ENCODE data around the gene CLTCL1. TPM values are rescaled to one million over a fixed set of nuclear protein-coding genes. Genes with fewer than 3 reads are reported as not detected.
"Not testable (repeated sequence)": the region's sequence is repeated elsewhere in the genome, so short reads cannot be mapped to it uniquely, and the experiment has no call there.

CLTCL1 gene
- total RNA-seq, 1 donor from 2014 or later = 28.2 TPM

- H3K36me3 ChIP-seq (ENCODE audit: control insufficient read depth, insufficient read depth, low read length) = peaks cover 4% of the 10 kb centered on the region
- no peak overlapping the region for H3K4me3 ChIP-seq (ENCODE audit: low read depth, low read length)
- no peaks in the 10 kb centered on the region for H3K27me3 ChIP-seq (ENCODE audit: control insufficient read depth, insufficient read depth, low read length)
- no peak for TF ChIP-seq CTCF (IDR thresholded peaks at IDR 0.05; ENCODE audit: insufficient read depth, low read length, poor library complexity, severe bottlenecking)
- no peak for DNase-seq (ENCODE audit: low read depth)
Observed at GRCh38 chr22:19206287-19206686, 85.2 kb downstream of the CLTCL1 start.

- Histone ChIP-seq H3K36me3 (ENCODE audit: control insufficient read depth, insufficient read depth, low read length) (peaks cover 2% of the 10 kb centered on the region), H3K4me3 (ENCODE audit: low read depth, low read length) (no peak overlapping the region), H3K27me3 (ENCODE audit: control insufficient read depth, insufficient read depth, low read length) (no peaks in the 10 kb centered on the region)
- no peak for DNase-seq (ENCODE audit: low read depth)
- TF ChIP-seq CTCF (IDR thresholded peaks at IDR 0.05; ENCODE audit: insufficient read depth, low read length, poor library complexity, severe bottlenecking) = no peak
Observed at GRCh38 chr22:19204640-19205039, 86.9 kb downstream of the CLTCL1 start.

GRCh38 chr22:19203834-19204233, 87.7 kb downstream of the CLTCL1 start:
- Histone ChIP-seq H3K4me3 (ENCODE audit: low read depth, low read length) (no peak overlapping the region), H3K27me3 (ENCODE audit: control insufficient read depth, insufficient read depth, low read length) (no peaks in the 10 kb centered on the region), H3K36me3 (ENCODE audit: control insufficient read depth, insufficient read depth, low read length) (no peaks in the 10 kb centered on the region)
- no peak for TF ChIP-seq CTCF (IDR thresholded peaks at IDR 0.05; ENCODE audit: insufficient read depth, low read length, poor library complexity, severe bottlenecking)
- no peak for DNase-seq (ENCODE audit: low read depth)

GRCh38 chr22:19202799-19203186, 88.7 kb downstream of the CLTCL1 start:
- not testable (repeated sequence) for DNase-seq (ENCODE audit: low read depth); H3K4me3 ChIP-seq (ENCODE audit: low read depth, low read length); H3K27me3 ChIP-seq (ENCODE audit: control insufficient read depth, insufficient read depth, low read length); H3K36me3 ChIP-seq (ENCODE audit: control insufficient read depth, insufficient read depth, low read length)

GRCh38 chr22:19201869-19202798, 89.4 kb downstream of the CLTCL1 start:
- H3K4me3 ChIP-seq (ENCODE audit: low read depth, low read length) = no peak overlapping the region
- no peak for DNase-seq (ENCODE audit: low read depth)
- no peaks in the 10 kb centered on the region for H3K27me3 ChIP-seq (ENCODE audit: control insufficient read depth, insufficient read depth, low read length)
- no peaks in the 10 kb centered on the region for H3K36me3 ChIP-seq (ENCODE audit: control insufficient read depth, insufficient read depth, low read length)
- TF ChIP-seq CTCF (IDR thresholded peaks at IDR 0.05; ENCODE audit: insufficient read depth, low read length, poor library complexity, severe bottlenecking) = no peak

- no peak for TF ChIP-seq CTCF (IDR thresholded peaks at IDR 0.05; ENCODE audit: insufficient read depth, low read length, poor library complexity, severe bottlenecking)
- no peak overlapping the region for H3K4me3 ChIP-seq (ENCODE audit: low read depth, low read length)
- no peak for DNase-seq (ENCODE audit: low read depth)
- H3K27me3 ChIP-seq (ENCODE audit: control insufficient read depth, insufficient read depth, low read length) = no peaks in the 10 kb centered on the region
- no peaks in the 10 kb centered on the region for H3K36me3 ChIP-seq (ENCODE audit: control insufficient read depth, insufficient read depth, low read length)
Observed at GRCh38 chr22:19201130-19201868, 90.2 kb downstream of the CLTCL1 start.
